Measurements from ENCODE around the gene SCMH1. TPM values are rescaled to one million over a fixed set of nuclear protein-coding genes. Genes with fewer than 3 reads are reported as not detected.
A peak's percentile ranks its signal among the peaks of the same experiment; 100 is the strongest.
"Not testable (repeated sequence)": the region's sequence is repeated elsewhere in the genome, so short reads cannot be mapped to it uniquely, and the experiment has no call there.

SCMH1 gene
- total RNA-seq, 1 experiment from 2014 or later = 28.0 TPM

- not testable (repeated sequence) for BruUV-seq (replicated peaks)
Observed at GRCh38 chr1:41117241-41117640, 124.9 kb downstream of the SCMH1 start.

GRCh38 chr1:41110736-41111135 is 131.4 kb downstream of the SCMH1 start:
- DNase-seq (ENCODE audit: low read depth, low spot score) (no peak), ATAC-seq (no peak)
- Histone ChIP-seq H3K4me3 (replicated peaks in 1 of 2; ENCODE audit: low read depth in 1 of 2, low read length in 2 of 2) (no peak overlapping the region), H3K27me3 (ENCODE audit: insufficient read depth, low read length) (no peaks in the 10 kb centered on the region), H3K79me2 (ENCODE audit: insufficient read depth, low read length) (no peaks in the 10 kb centered on the region), H3K4me2 (ENCODE audit: low read length) (peak overlapping the region; percentile 65), H2AFZ (ENCODE audit: low read depth, low read length, poor library complexity, severe bottlenecking) (no peak overlapping the region), H3K4me1 (ENCODE audit: control insufficient read depth in 1 of 2, insufficient read depth in 2 of 2, low read length in 2 of 2) (peaks cover 26 to 27% of the 10 kb centered on the region in 2 experiments), H3K27ac (ENCODE audit: low read depth, low read length) (peak overlapping the region; percentile 62; the same call in 1 of the 2 replicates), H3K36me3 (ENCODE audit: control insufficient read depth in 1 of 2, insufficient read depth in 2 of 2, low read length in 2 of 2) (no peaks in the 10 kb centered on the region), H4K20me1 (ENCODE audit: insufficient read depth) (no peaks in the 10 kb centered on the region), H3K9me2 (ENCODE audit: insufficient read depth) (no peaks in the 10 kb centered on the region), H3K9me3 (ENCODE audit: control insufficient read depth in 1 of 2, insufficient read depth in 1 of 2, low read depth in 1 of 2, low read length in 2 of 2) (no peaks in the 10 kb centered on the region), H3K9ac (ENCODE audit: low read length) (no peak overlapping the region)
- TF ChIP-seq ZNF274 (IDR thresholded peaks at IDR 0.05; ENCODE audit: low read depth, low read length) = no peak
- no peak for TF ChIP-seq CBX3 (IDR thresholded peaks at IDR 0.05; ENCODE audit: low read depth)
- TF ChIP-seq SIN3A (IDR thresholded peaks at IDR 0.05; ENCODE audit: low read depth) = no peak
- intact Hi-C loops (cut with micrococcal nuclease) = no loop called here
- CTCF ChIA-PET = no interaction called here
- RAD21 ChIA-PET (ENCODE audit: low non-redundant PET in 1 of 2, low total read pairs in 2 of 2, uncharacterized antibody in 2 of 2, unreplicated experiment in 2 of 2) = no interaction called here
- BruUV-seq (replicated peaks) = no TSS peak
- POLR2A ChIA-PET = no interaction called here

More at GRCh38 chr1:41117241-41117640, 124.9 kb downstream of the SCMH1 start:
- H3K79me2 ChIP-seq (ENCODE audit: insufficient read depth, low read length); RAD21 ChIA-PET (ENCODE audit: low non-redundant PET in 1 of 2, low total read pairs in 2 of 2, uncharacterized antibody in 2 of 2, unreplicated experiment in 2 of 2); H3K27me3 ChIP-seq (ENCODE audit: insufficient read depth, low read length); H2AFZ ChIP-seq (ENCODE audit: low read depth, low read length, poor library complexity, severe bottlenecking); H3K9me3 ChIP-seq (ENCODE audit: control insufficient read depth in 1 of 2, insufficient read depth in 1 of 2, low read depth in 1 of 2, low read length in 2 of 2); intact Hi-C loops (cut with micrococcal nuclease); H3K9ac ChIP-seq (ENCODE audit: low read length); H3K36me3 ChIP-seq (ENCODE audit: control insufficient read depth in 1 of 2, insufficient read depth in 2 of 2, low read length in 2 of 2); POLR2A ChIA-PET; DNase-seq (ENCODE audit: low read depth, low spot score); H4K20me1 ChIP-seq (ENCODE audit: insufficient read depth); H3K27ac ChIP-seq (ENCODE audit: low read depth, low read length); H3K4me1 ChIP-seq (ENCODE audit: control insufficient read depth in 1 of 2, insufficient read depth in 2 of 2, low read length in 2 of 2); H3K4me3 ChIP-seq (replicated peaks in 1 of 2; ENCODE audit: low read depth in 1 of 2, low read length in 2 of 2); ATAC-seq; H3K9me2 ChIP-seq (ENCODE audit: insufficient read depth); H3K4me2 ChIP-seq (ENCODE audit: low read length); CTCF ChIA-PET: not testable (repeated sequence)

GRCh38 chr1:41110286-41110685 is 131.8 kb downstream of the SCMH1 start:
- CTCF ChIA-PET = no interaction called here
- Histone ChIP-seq H3K9ac (ENCODE audit: low read length) (peak overlapping the region; percentile 24; the same call in 1 of the 2 replicates), H3K9me2 (ENCODE audit: insufficient read depth) (no peaks in the 10 kb centered on the region), H3K27ac (ENCODE audit: low read depth, low read length) (peak overlapping the region; percentile 62), H3K9me3 (ENCODE audit: control insufficient read depth in 1 of 2, insufficient read depth in 1 of 2, low read depth in 1 of 2, low read length in 2 of 2) (no peaks in the 10 kb centered on the region), H2AFZ (ENCODE audit: low read depth, low read length, poor library complexity, severe bottlenecking) (no peak overlapping the region), H3K4me1 (ENCODE audit: control insufficient read depth in 1 of 2, insufficient read depth in 2 of 2, low read length in 2 of 2) (peaks cover 26 to 27% of the 10 kb centered on the region in 2 experiments), H3K36me3 (ENCODE audit: control insufficient read depth in 1 of 2, insufficient read depth in 2 of 2, low read length in 2 of 2) (no peaks in the 10 kb centered on the region), H3K27me3 (ENCODE audit: insufficient read depth, low read length) (no peaks in the 10 kb centered on the region), H4K20me1 (ENCODE audit: insufficient read depth) (no peaks in the 10 kb centered on the region), H3K4me3 (replicated peaks in 1 of 2; ENCODE audit: low read depth in 1 of 2, low read length in 2 of 2) (peak overlapping the region in 1 of 2 experiments; percentile 22; a peak in 2 of 4 replicates), H3K79me2 (ENCODE audit: insufficient read depth, low read length) (no peaks in the 10 kb centered on the region), H3K4me2 (ENCODE audit: low read length) (peak overlapping the region; percentile 65)
- intact Hi-C loops (cut with micrococcal nuclease) = no loop called here
- BruUV-seq (replicated peaks) = no TSS peak
- RAD21 ChIA-PET (ENCODE audit: low non-redundant PET in 1 of 2, low total read pairs in 2 of 2, uncharacterized antibody in 2 of 2, unreplicated experiment in 2 of 2) = no interaction called here
- no peak for DNase-seq (ENCODE audit: low read depth, low spot score)
- ATAC-seq = no peak
- POLR2A ChIA-PET = interaction anchor here (1.0 kb wide), 1 partner anchor 13 kb away, joined by 3 read pairs; no protein-coding TSS in a partner anchor
- no peak for TF ChIP-seq CEBPB (IDR thresholded peaks at IDR 0.05; ENCODE audit: low read depth)
- no peak for TF ChIP-seq REST (IDR thresholded peaks at IDR 0.05; ENCODE audit: low read depth)
- TF ChIP-seq CTCF (IDR thresholded peaks at IDR 0.05 in 2 of 3, conservative IDR thresholded peaks at IDR 0.05 in 1 of 3; ENCODE audit: borderline replicate concordance in 1 of 3, insufficient read depth in 1 of 3, low read depth in 2 of 3, low read length in 2 of 3) = no peak
- TF ChIP-seq SRF (IDR thresholded peaks at IDR 0.05; ENCODE audit: low read depth) = no peak
- TF ChIP-seq POLR2A (IDR thresholded peaks at IDR 0.05; ENCODE audit: borderline replicate concordance, extremely low read depth, insufficient read depth, insufficient read length) = no peak
- TF ChIP-seq SP1 (IDR thresholded peaks at IDR 0.05; ENCODE audit: low read depth) = no peak
- TF ChIP-seq SIN3A (IDR thresholded peaks at IDR 0.05; ENCODE audit: low read depth) = no peak
